NCI-H446 (cell line): ENCODE results near the gene TP53AIP1.
A peak's percentile ranks its signal among the peaks of the same experiment; 100 is the strongest.

ENCODE experiments used
- DNase-seq, 2 experiments: peaks; one replicate each; lab custom pipeline; 2025; lab: John Stamatoyannopoulos, UW

The TP53AIP1 gene, protein sequence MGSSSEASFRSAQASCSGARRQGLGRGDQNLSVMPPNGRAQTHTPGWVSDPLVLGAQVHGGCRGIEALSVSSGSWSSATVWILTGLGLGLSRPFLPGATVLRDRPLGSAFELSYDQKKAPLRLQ

DNA sequence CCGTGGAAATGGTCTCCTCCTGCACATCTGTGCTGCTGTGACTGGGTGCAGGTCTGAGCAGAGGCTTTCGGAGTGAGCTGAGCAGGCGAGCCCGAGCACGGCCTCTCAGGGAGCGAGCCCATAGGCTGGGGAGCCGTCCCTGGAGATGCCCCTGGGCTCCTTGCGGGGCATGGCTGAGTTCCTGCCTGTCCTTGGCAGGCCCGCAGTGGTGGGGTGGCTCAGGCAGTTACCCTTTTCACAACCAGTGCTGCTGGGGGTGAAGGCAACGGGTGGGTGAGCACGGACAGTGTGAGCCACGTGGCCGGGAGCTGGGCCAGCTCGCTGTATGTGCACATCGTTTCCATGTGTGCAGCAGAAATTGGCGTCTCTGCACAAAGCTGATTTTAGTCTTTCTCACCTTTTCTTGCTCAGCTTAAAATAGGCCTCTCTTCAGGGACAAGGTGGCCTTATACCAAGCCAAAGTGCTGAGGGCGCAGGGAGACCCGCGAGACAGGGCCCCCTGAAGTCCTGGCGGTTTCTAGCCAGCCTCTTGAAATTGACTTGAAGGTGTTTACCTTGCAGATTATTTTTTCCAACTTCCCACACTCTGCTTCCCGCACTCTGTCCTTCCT, at the start of gene TP53AIP1:
Gene TP53AIP1, minus strand, starts transcription at position 55 of the 611 bp plus-strand sequence. CDS start 5,053 bp downstream, outside the sequence.
- DNase-seq, result no peak

- DNase-seq, result no peak
These were observed 45.7 kb upstream of the TP53AIP1 start for GRCh38 chr11:128988242-128988970.

GRCh38 chr11:128985880-128986279, 43.2 kb upstream of the TP53AIP1 start:
- DNase-seq, result no peak

- DNase-seq, result no peak
These were observed 40.4 kb upstream of the TP53AIP1 start for GRCh38 chr11:128983023-128983422.

- no peak for DNase-seq
These were observed 38.6 kb upstream of the TP53AIP1 start for GRCh38 chr11:128981254-128981653.

DNA sequence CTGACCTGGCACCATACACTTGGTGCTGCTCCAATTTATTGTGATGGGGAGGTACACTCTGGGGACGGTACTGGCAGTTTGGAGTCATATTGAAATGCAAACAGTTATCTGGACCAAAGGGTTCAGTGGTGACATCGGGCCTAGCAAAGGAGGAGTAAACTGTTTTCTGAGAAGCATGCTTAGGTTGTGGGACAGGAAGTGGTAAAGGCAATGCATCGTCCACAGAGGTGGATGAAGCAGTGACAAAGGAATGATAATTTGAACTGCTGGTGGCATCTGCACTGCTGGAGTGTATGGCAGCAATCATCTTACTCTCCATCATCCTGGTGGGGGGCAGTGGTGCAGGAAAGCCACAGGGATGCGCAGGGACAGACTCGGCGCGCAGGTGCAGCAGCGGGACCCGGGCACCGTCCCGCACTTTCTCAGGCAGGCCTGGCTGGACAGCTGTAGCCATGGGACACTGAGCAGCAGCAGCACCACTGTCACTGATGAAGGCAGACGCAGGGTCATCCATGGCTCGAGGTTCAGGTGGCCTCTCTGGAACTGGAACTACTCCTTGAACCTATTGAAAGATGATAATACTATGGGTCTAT, 28.0 kb upstream of the TP53AIP1 start:
- DNase-seq, result no peak

GRCh38 chr11:128968916-128969315, 26.2 kb upstream of the TP53AIP1 start:
- no peak for DNase-seq

GRCh38 chr11:128967578-128967977, 24.9 kb upstream of the TP53AIP1 start:
- no peak for DNase-seq

GRCh38 chr11:128965485-128965884, 22.8 kb upstream of the TP53AIP1 start:
- DNase-seq, result no peak

DNA sequence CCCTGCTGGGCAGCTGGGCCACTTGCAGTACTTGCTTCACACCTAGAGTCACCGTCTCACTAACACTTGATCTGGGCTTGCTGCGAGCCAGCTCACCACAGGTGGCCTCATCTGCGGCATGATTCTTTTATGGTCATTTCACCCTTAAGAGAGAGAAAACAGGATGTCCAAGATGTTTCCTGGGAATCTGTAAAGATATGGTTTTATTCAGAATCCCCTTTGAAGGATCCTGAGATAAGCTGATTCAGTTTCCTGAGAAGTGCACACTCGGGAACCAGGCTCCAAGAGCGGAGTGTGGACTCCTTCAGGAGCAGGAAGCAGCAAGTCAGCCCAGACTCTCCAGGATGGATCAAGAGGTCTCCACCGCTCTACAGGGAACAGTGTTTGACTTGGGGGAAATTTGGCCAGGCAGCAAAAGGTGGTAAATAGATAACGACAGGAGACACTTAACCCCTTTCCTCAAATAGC, 21.8 kb upstream of the TP53AIP1 start:
- peak in 1 of 2 experiments; percentile 16 for DNase-seq

DNA sequence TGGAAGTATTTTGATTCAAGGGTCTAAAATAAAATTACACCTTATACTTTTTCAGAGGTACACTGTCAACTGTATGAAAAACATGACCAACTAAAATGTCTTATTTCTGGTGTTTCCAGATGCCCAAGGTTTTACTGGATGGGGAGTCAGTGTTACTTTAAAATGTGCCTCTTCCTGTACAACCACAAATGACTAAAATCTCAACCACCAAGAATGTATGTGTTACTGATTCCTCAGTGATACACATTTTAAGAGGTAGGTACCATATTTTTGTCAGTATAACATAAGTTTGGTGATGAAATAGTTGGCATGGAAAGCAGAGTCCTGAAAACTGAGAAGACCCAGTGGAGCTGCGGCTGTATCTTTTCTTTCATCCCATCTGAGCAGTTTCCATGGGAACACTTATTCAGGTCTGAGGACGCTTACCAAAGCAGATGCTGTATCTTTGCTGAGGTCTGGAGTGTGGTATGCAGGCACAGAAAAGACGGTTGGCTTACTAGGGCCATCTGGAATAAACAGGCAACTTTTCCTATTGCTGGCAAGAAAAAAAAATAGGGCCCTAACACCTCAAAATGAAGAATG, 21.2 kb upstream of the TP53AIP1 start:
- DNase-seq, result peak in 1 of 2 experiments; percentile 27

- DNase-seq, result no peak
These were observed 20.2 kb upstream of the TP53AIP1 start for GRCh38 chr11:128962896-128963295.

GRCh38 chr11:128961645-128962044, 19.0 kb upstream of the TP53AIP1 start:
- no peak for DNase-seq

GRCh38 chr11:128957202-128957482, 14.5 kb upstream of the TP53AIP1 start:
- no peak for DNase-seq

DNA sequence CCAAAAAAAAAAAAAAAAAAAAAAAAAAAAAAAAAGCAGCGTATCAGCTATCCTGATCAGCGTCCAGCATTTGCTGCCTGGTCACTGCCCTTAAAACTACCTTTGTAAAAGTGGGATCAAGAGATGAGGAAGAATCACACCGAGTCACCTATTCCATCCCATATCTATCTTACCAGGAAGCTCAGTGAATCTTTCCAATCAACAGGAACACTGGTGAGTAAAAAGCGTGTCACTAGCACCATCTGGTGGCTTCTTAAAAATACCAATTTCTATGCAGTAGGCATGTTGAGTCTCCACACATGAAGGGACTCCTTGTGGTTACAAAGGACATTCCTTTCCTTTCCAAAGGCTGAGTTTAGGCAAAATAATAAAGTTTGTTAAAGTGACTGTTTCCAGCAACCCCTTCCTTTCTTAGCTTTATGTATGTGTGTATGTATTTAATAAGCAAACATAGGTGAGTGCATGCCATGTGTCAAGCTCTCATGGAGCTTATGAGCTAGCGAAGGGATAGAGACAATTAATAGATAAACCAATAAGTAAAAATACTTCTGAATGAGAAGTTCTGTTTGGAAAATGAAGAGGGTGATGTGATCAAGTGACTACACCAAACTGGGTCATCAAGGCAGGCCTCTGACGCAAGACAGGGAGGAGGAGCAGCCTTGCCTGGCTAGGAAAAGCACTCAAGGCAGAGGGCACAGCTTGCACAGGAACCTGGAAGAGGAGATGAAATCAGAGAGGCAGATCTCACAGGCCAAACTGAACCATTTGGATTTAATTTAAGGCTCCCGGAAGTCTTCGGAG, 13.9 kb upstream of the TP53AIP1 start:
- peak; percentile 54 to 82 for DNase-seq

- DNase-seq, result no peak
These were observed 13.0 kb upstream of the TP53AIP1 start for GRCh38 chr11:128955636-128956035.

- DNase-seq, result no peak
These were observed 10.5 kb upstream of the TP53AIP1 start for GRCh38 chr11:128953151-128953550.

DNA sequence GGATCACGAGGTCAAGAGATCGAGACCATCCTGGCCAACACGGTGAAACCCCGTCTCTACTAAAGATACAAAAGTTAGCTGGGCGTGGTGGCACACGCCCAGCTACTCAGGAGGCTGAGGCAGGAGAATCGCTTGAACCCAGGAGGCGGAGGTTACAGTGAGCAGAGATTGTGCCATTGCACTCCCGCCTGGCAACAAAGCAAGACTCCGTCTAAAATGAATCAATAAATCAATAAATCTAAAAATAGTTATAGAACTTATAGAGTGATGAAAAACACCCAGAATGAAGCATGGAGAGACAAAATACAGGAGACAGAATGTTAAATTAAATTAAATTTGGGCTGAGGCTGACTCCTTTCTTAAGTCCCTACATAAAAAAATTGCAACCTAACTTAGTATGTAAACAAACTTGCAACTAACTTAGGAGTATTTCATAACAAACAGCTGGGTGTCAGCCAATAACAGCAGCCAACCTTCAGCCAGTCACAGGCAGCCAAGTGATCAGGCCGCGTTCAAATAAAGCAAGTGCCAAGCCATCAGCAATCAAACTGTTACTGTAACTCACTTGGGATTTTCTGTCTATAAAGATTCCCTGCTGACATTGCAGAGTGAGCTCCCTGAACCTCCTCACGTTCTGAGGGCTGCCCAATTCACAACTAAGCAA, 7.3 kb upstream of the TP53AIP1 start:
- no peak for DNase-seq

DNA sequence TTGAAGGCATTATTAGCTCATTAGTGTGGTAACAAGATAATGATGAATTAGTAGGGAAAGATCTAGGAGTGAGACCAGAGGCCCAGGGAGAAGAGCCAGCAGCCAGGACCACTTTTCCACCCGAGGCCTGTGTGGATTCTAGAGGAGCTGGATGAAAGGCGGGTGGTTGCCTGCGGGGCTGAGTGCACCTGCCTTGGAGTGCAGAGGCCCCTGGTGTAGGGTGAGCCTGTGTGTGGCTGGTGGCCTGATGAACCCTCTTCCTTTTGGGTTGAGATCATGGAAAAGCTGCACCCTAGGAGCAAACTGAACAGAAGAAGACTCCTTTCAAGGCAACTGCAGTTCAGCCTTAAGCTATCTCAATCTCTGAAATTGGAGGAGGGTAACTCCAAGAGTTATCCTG, 5.9 kb upstream of the TP53AIP1 start:
- DNase-seq, result no peak

- DNase-seq, result no peak
These were observed 5.1 kb upstream of the TP53AIP1 start for GRCh38 chr11:128947773-128948172.

GRCh38 chr11:128946648-128947047, 4.0 kb upstream of the TP53AIP1 start:
- DNase-seq, result no peak
